Left colon (tissue), 2 donors: Measurements from ENCODE around the gene C10orf71. TPM values are rescaled to one million over a fixed set of nuclear protein-coding genes. Genes with fewer than 3 reads are reported as not detected.

ENCODE experiments used
- ATAC-seq: fragments of 200-7000 bp; cut with Tn5 transposase; one replicate; pipeline ENCODE4 v1.9.1; 2020; ENCODE audit warnings: mild to moderate bottlenecking, moderate library complexity
- DNase-seq, 2 donors: peaks; one replicate each; pipeline ENCODE4 v3.0.0-alpha.2; 2020
- intact Hi-C, 2 donors: fragments of 100-400 bp; cut with DNase I in 1 of 2; cut with micrococcal nuclease in 1 of 2; formaldehyde crosslinking; loops; one replicate each; pipeline versions ENCODE4 v1.11.2 to v1.14.0; 2022; cut with DNase I, micrococcal nuclease
- total RNA-seq, 2 donors: library from RNA; stranded (reverse); fragmentation: NEBNext Ultra II Directional; extraction: Animal tissue kit (Norgen Biotek cat#: 25700); gene quantifications; one replicate each; pipeline ENCODE4 v1.2.1, GENCODE V29; 2021
- donor health status: DM: no; HTN: no; CAD: no.
- donor health status: DM: yes; HTN: yes; CAD: no.

The C10orf71 gene
- total RNA-seq, 2 donors from 2014 or later: not detected

- DNase-seq (no peak), ATAC-seq (no peak)
- intact Hi-C loops: no loop called here
These were observed 9.9 kb downstream of the C10orf71 start for GRCh38 chr10:49308881-49309280.

- intact Hi-C loops: no loop called here
- DNase-seq (no peak), ATAC-seq (no peak)
These were observed 10.9 kb downstream of the C10orf71 start for GRCh38 chr10:49309691-49310411.

GRCh38 chr10:49310460-49310859 is 11.5 kb downstream of the C10orf71 start:
- ATAC-seq (no peak), DNase-seq (no peak)
- intact Hi-C loops: no loop called here

GRCh38 chr10:49310901-49311554 is 12.1 kb downstream of the C10orf71 start:
- intact Hi-C loops: no loop called here
- no peak for ATAC-seq
- no peak for DNase-seq

- ATAC-seq (no peak), DNase-seq (no peak)
- intact Hi-C loops: no loop called here
These were observed 12.7 kb downstream of the C10orf71 start for GRCh38 chr10:49311555-49312236.

GRCh38 chr10:49312246-49312869 is 13.4 kb downstream of the C10orf71 start:
- DNase-seq (no peak), ATAC-seq (no peak)
- intact Hi-C loops: no loop called here

GRCh38 chr10:49313501-49314070 is 14.6 kb downstream of the C10orf71 start:
- ATAC-seq (no peak), DNase-seq (no peak)
- intact Hi-C loops: no loop called here

- intact Hi-C loops: no loop called here
- ATAC-seq: no peak
- no peak for DNase-seq
These were observed 15.8 kb downstream of the C10orf71 start for GRCh38 chr10:49314806-49315205.

GRCh38 chr10:49318028-49318427 is 19.1 kb downstream of the C10orf71 start:
- intact Hi-C loops: no loop called here
- DNase-seq (no peak), ATAC-seq (no peak)

- no peak for ATAC-seq
- no peak for DNase-seq
- intact Hi-C loops: no loop called here
These were observed 19.8 kb downstream of the C10orf71 start for GRCh38 chr10:49318755-49319154.

GRCh38 chr10:49319206-49319605 is 20.2 kb downstream of the C10orf71 start:
- no peak for DNase-seq
- ATAC-seq: no peak
- intact Hi-C loops: no loop called here

- ATAC-seq (no peak), DNase-seq (no peak)
- intact Hi-C loops: no loop called here
These were observed 21.2 kb downstream of the C10orf71 start for GRCh38 chr10:49320191-49320590.

GRCh38 chr10:49321021-49321420 is 22.1 kb downstream of the C10orf71 start:
- ATAC-seq (no peak), DNase-seq (no peak)
- intact Hi-C loops: no loop called here

- no peak for DNase-seq
- no peak for ATAC-seq
These were observed 23.6 kb downstream of the C10orf71 start for GRCh38 chr10:49322371-49323170.

GRCh38 chr10:49323171-49323895 is 24.4 kb downstream of the C10orf71 start:
- DNase-seq (no peak), ATAC-seq (no peak)
- intact Hi-C loops: no loop called here

More at GRCh38 chr10:49322371-49323170, 23.6 kb downstream of the C10orf71 start:
- intact Hi-C loops: no loop called here

- intact Hi-C loops: no loop called here
- ATAC-seq (no peak), DNase-seq (no peak)
These were observed 24.9 kb downstream of the C10orf71 start for GRCh38 chr10:49323896-49324270.

GRCh38 chr10:49324711-49325110 is 25.7 kb downstream of the C10orf71 start:
- intact Hi-C loops: no loop called here
- ATAC-seq: no peak

More at GRCh38 chr10:49324711-49325110, 25.7 kb downstream of the C10orf71 start:
- DNase-seq: no peak
